GM12874 (cell line): ENCODE results near the gene RFT1.

ENCODE experiments used
- CTCF ChIP-seq: IDR thresholded peaks from 2 replicates; pipeline ENCODE4 v1.5.1; 2011; ENCODE audit warnings: low read depth, mild to moderate bottlenecking, control low read depth, low read length, moderate library complexity; ENCODE audit not compliant: insufficient read depth

Gene RFT1

GRCh38 chr3:53103397-53104296 is 26.6 kb downstream of the RFT1 start:
- no peak for TF ChIP-seq CTCF

GRCh38 chr3:53102601-53103147 is 27.6 kb downstream of the RFT1 start:
- TF ChIP-seq CTCF: no peak

GRCh38 chr3:53101956-53102355 is 28.3 kb downstream of the RFT1 start:
- TF ChIP-seq CTCF: no peak

DNA sequence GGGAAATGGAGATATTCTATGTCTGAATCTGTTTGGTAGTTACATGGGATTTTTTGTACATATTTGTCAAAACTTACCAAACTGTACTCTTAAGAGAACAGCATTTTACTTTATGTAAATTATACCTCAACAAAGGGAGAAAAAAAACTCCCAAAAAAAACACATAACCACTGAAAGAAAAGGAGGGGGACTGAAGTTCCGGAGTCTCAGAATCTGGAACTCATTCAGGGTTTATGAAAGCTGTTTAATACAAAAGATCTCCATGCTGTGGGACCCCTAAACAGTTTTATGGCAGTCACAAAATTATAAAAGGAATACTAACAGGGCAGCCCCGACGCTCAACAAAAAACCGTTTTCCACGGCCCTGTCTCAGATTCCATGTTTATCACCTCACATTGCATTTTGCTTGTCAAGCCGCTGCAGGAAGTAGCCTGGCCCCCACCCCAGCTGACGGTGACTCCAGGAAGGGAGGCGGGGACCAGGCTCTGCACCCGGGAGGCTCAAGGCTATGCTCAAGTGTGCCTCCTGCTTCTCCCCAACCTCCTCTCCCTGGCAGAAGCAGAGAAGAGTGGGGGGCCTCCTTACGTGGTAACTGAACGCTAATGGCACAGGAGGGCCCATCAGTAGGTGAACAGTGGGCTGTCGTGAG is 29.3 kb downstream of the RFT1 start:
- TF ChIP-seq CTCF: no peak

- no peak for TF ChIP-seq CTCF
These were observed 32.3 kb downstream of the RFT1 start for GRCh38 chr3:53097887-53098286.

DNA sequence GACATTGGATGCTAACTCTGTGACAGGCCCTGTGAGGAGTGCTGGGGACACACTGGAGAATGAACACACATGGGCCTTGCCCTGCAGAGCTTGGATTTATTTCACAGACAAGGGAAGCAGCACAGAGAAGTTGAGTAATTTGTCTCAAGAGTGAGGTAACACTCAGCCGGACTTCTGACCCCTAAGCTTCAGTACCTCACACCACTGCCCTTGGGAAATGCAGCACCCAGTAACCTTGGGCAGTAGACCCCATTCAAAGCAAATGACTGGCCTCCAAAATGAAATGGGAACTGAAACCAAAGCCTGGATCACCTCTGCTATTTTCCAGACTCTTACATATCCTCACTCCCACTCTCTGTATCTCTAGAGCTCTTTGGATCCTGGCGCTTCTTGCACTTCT is 37.3 kb downstream of the RFT1 start:
- TF ChIP-seq CTCF: no peak

- TF ChIP-seq CTCF: no peak
These were observed 38.0 kb downstream of the RFT1 start for GRCh38 chr3:53092216-53092615.
